ENCODE data around the gene ZNF680. TPM values are rescaled to one million over a fixed set of nuclear protein-coding genes. Genes with fewer than 3 reads are reported as not detected.
"Not testable (repeated sequence)": the region's sequence is repeated elsewhere in the genome, so short reads cannot be mapped to it uniquely, and the experiment has no call there.

The ZNF680 gene
- total RNA-seq, 4 donors from 2014 or later, result 6.1 to 16.2 (median 10.1) TPM

DNA sequence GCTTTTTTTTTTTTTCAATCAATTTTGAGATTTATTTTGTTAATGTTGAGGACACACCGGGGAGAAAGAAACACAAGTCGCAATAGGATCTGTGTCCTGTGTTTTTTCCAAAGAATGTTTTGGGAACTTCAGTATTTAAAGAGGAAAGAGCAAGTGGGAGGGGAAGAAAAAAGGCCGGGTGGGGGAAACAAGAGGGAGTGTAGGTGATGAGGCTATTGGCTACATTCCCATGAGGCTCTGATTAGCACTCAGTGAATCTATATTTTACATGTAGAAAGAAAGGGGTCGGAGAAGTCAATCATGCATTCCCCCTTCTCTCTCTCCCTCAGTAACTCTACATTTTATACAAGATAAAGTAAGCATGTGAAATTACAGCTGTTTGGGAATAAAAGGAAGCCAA lies 4.1 kb downstream of the ZNF680 start:
- Histone ChIP-seq H3K9me3 (no peaks in the 10 kb centered on the region), H3K4me1 (peaks cover 33 to 59% (median 50%) of the 10 kb centered on the region in 4 donors), H3K27me3 (no peaks in the 10 kb centered on the region), H3K36me3 (no peaks in the 10 kb centered on the region), H3K27ac (replicated peaks in 1 of 4) (peak overlapping the region; percentile 35 to 69 (median 65)), H3K4me3 (peak overlapping the region in 2 of 4 donors; percentile 14 to 15)
- no peak for DNase-seq (ENCODE audit: extremely low spot score)
- 58% methylated on average over 4 of the region's 4 CpGs for WGBS
- TF ChIP-seq, protein P1, sequence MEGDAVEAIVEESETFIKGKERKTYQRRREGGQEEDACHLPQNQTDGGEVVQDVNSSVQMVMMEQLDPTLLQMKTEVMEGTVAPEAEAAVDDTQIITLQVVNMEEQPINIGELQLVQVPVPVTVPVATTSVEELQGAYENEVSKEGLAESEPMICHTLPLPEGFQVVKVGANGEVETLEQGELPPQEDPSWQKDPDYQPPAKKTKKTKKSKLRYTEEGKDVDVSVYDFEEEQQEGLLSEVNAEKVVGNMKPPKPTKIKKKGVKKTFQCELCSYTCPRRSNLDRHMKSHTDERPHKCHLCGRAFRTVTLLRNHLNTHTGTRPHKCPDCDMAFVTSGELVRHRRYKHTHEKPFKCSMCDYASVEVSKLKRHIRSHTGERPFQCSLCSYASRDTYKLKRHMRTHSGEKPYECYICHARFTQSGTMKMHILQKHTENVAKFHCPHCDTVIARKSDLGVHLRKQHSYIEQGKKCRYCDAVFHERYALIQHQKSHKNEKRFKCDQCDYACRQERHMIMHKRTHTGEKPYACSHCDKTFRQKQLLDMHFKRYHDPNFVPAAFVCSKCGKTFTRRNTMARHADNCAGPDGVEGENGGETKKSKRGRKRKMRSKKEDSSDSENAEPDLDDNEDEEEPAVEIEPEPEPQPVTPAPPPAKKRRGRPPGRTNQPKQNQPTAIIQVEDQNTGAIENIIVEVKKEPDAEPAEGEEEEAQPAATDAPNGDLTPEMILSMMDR (IDR thresholded peaks at IDR 0.05), result no peak
- TF ChIP-seq EP300 (IDR thresholded peaks at IDR 0.05) (no peak), POLR2AphosphoS5 (IDR thresholded peaks at IDR 0.05) (no peak), POLR2A (IDR thresholded peaks at IDR 0.05; ENCODE audit: low read depth) (no peak)
- intact Hi-C loops (cut with DNase I), result no loop called here

DNA sequence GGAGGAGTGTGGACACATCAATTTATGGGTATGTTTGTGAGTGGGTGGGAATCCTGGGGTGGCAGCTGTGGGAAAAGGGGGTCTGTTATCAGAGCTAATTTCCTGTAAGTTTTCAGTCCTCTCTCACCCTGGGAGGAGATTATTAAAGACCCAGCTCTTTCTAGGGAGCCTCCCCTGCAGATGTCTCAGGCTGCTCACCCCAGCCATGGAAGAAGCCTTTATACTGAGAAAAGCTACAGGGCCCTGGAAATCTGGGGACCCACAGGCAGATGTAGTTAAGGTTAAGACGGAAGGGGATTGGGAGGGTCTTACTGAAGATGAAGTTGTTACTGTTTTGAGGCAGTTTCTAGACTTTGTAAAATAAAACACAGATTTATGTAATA lies 4.6 kb downstream of the ZNF680 start:
- WGBS, result 77% methylated on average over 1 of the region's 1 CpG
- TF ChIP-seq POLR2AphosphoS5 (IDR thresholded peaks at IDR 0.05) (no peak), EP300 (IDR thresholded peaks at IDR 0.05) (no peak), POLR2A (IDR thresholded peaks at IDR 0.05; ENCODE audit: low read depth) (no peak)
- TF ChIP-seq, protein P1 (IDR thresholded peaks at IDR 0.05), result no peak
- Histone ChIP-seq H3K27me3 (no peaks in the 10 kb centered on the region), H3K36me3 (no peaks in the 10 kb centered on the region), H3K4me3 (no peak overlapping the region), H3K27ac (replicated peaks in 1 of 4) (peak overlapping the region; percentile 35 to 69 (median 65)), H3K9me3 (no peaks in the 10 kb centered on the region), H3K4me1 (peaks cover 33 to 54% (median 50%) of the 10 kb centered on the region in 4 donors)
- intact Hi-C loops (cut with DNase I), result no loop called here
- DNase-seq (ENCODE audit: extremely low spot score), result no peak

DNA sequence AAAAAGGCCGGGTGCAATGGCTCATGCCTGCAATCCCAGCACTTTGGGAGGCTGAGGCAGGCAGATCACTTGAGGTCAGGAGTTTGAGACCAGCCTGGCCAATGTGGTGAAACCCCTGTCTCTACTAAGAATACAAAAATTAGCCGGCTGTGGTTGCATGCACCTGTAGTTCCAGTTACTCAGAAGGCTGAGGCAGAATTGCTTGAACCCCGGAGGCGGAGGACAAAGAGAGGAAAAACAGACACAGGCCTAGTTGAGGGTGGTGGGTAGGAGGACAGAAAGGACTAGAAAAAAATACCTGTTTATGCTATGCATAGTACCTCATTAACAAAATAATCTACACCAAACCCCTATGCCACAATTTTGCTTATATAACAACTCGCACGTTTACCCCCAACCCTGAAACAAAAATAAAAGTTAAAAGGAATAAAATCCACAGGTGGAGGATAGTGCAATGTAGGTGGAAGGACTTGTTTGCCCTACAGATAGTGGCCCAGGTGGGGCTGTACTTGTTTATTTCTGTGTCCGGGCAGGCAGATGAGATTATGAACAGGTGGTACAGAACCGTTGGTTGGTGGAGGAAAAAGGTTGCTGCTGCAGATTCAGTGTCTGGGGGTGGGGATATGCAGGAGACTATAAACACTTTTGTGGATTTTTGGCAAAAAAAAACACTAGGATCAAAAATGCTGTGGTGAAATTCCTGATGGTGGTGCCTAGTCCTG lies 5.1 kb downstream of the ZNF680 start:
- WGBS, result 85% methylated on average over 8 of the region's 8 CpGs
- peak overlapping the region in 3 of 4 donors; percentile 35 to 66 (median 64) for H3K27ac ChIP-seq (replicated peaks in 1 of 4)
- no peaks in the 10 kb centered on the region for H3K9me3 ChIP-seq
- no peaks in the 10 kb centered on the region for H3K27me3 ChIP-seq
- no peak for TF ChIP-seq EP300 (IDR thresholded peaks at IDR 0.05)
- TF ChIP-seq POLR2A (IDR thresholded peaks at IDR 0.05; ENCODE audit: low read depth), result no peak
- no peak for TF ChIP-seq POLR2AphosphoS5 (IDR thresholded peaks at IDR 0.05)
- TF ChIP-seq, protein P1 (IDR thresholded peaks at IDR 0.05), result no peak
- DNase-seq (ENCODE audit: extremely low spot score), result no peak
- intact Hi-C loops (cut with DNase I), result no loop called here
- no peak overlapping the region for H3K4me3 ChIP-seq
- H3K4me1 ChIP-seq, result peaks cover 33 to 54% (median 49%) of the 10 kb centered on the region in 4 donors
- H3K36me3 ChIP-seq, result no peaks in the 10 kb centered on the region

DNA sequence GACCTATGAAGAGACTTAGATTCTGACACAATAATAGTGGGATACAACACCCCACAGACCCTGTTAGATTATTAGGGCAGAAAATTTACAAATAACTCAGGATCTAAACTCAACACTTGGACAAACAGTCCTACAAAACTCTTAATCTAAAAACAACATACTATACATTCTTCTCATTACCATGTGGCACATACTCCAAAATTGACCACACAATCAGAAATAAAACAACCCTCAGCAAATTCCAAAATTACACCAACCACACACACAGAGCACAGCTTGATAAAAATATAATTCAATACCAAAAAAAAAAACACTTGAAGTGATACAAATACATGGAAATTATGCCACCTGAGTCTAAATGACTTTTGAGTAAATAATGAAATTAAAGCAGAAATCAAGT lies 7.8 kb downstream of the ZNF680 start:
- H3K4me1 ChIP-seq, result peaks cover 33 to 47% (median 38%) of the 10 kb centered on the region in 4 donors
- H3K27ac ChIP-seq (replicated peaks in 1 of 4), result no peak overlapping the region
- TF ChIP-seq, protein P1 (IDR thresholded peaks at IDR 0.05), result no peak
- TF ChIP-seq POLR2A (IDR thresholded peaks at IDR 0.05; ENCODE audit: low read depth), result no peak
- no peak for TF ChIP-seq EP300 (IDR thresholded peaks at IDR 0.05)
- no peak for TF ChIP-seq POLR2AphosphoS5 (IDR thresholded peaks at IDR 0.05)
- intact Hi-C loops (cut with DNase I), result no loop called here
- no peak for DNase-seq (ENCODE audit: extremely low spot score)
- H3K27me3 ChIP-seq, result no peaks in the 10 kb centered on the region
- no peaks in the 10 kb centered on the region for H3K9me3 ChIP-seq
- H3K36me3 ChIP-seq, result no peaks in the 10 kb centered on the region
- no peak overlapping the region for H3K4me3 ChIP-seq

DNA sequence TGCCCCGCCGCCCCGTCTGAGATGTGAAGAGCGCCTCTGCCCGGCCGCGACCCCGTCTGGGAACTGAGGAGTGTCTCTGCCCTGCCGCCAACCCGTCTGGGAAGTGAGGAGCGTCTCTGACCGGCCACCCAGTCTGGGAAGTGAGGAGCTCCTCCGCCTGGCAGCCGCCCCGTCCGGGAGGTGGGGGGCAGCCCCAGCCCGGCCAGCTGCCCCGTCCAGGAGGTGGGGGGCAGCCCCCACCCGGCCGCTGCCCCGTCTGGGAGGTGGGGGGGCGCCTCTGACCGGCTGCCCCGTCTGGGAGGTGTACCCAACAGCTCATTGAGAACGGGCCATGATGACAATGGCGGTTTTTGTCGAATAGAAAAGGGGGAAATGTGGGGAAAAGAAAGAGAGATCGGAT lies 8.7 kb downstream of the ZNF680 start:
- H3K27me3 ChIP-seq; H3K9me3 ChIP-seq; intact Hi-C loops (cut with DNase I); H3K4me3 ChIP-seq; H3K36me3 ChIP-seq; H3K27ac ChIP-seq (replicated peaks in 1 of 4); DNase-seq (ENCODE audit: extremely low spot score): not testable (repeated sequence)
- 95% methylated on average over 19 of the region's 28 CpGs for WGBS
- H3K4me1 ChIP-seq, result peaks cover 26 to 41% (median 32%) of the 10 kb centered on the region in 4 donors
